GM12865 (cell line): ENCODE measurements around the gene DNAJA4.

Experiments used
- DNase-seq: peaks from one replicate; pipeline ENCODE4 v3.0.0; 2010; ENCODE audit warnings: low read depth
- H3K4me3 ChIP-seq: 2 replicates; pipeline ENCODE4 v1.5.1; 2011; ENCODE audit warnings: mild to moderate bottlenecking, low read depth, low read length, control low read depth
- TF ChIP-seq, protein P1 (sequence below): IDR thresholded peaks from 2 replicates; pipeline ENCODE4 v1.5.1; 2011; ENCODE audit warnings: low read length, control low read depth, low read depth, inconsistent platforms; ENCODE audit not compliant: insufficient read depth; ENCODE audit errors: missing control alignments

The DNAJA4 gene

DNA sequence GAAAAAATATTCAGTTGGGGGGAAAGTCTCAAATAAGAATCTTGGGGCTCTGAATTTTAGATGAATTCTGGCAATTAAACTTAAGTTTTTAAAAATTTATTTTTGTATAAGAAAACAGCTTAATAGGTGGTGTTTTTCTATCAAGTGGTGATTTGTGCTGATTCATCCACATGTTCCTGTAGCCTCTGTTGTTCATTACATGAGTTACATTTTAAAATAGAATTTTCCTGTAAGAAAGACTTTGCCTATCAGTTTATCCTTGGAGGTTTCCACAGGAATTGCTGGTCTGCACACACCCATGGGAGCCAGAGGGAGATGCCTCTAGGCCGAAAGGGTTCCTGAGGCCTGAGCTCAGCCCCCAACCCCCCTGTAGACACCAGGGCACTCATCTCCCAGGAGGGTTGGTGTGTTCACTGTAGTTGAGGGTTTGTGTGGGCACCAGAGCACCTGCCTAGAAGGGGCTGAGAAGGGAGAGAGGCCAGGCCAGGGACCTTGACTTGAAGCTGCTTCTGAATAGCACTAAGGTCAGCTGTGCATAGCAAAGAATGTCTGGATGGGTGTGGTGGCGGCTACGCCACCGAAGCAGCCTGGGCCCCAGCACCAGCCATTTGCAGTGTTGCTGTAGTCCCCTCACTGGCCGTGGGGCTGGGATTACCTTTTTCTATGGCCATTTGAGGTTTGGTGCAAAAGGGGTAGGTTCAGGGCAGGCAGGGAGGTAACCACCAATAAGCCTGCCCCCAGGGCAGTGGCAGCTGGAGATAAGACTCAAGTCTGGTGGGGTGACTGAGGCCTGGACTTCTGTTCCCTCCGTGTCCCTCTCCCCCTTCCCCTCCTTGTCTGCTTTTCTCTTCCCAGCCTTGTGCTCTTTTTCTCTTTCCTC is 11.9 kb downstream of the DNAJA4 start:
- TF ChIP-seq, protein P1, sequence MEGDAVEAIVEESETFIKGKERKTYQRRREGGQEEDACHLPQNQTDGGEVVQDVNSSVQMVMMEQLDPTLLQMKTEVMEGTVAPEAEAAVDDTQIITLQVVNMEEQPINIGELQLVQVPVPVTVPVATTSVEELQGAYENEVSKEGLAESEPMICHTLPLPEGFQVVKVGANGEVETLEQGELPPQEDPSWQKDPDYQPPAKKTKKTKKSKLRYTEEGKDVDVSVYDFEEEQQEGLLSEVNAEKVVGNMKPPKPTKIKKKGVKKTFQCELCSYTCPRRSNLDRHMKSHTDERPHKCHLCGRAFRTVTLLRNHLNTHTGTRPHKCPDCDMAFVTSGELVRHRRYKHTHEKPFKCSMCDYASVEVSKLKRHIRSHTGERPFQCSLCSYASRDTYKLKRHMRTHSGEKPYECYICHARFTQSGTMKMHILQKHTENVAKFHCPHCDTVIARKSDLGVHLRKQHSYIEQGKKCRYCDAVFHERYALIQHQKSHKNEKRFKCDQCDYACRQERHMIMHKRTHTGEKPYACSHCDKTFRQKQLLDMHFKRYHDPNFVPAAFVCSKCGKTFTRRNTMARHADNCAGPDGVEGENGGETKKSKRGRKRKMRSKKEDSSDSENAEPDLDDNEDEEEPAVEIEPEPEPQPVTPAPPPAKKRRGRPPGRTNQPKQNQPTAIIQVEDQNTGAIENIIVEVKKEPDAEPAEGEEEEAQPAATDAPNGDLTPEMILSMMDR, result no peak
- H3K4me3 ChIP-seq, result no peak overlapping the region
- no peak for DNase-seq

DNA sequence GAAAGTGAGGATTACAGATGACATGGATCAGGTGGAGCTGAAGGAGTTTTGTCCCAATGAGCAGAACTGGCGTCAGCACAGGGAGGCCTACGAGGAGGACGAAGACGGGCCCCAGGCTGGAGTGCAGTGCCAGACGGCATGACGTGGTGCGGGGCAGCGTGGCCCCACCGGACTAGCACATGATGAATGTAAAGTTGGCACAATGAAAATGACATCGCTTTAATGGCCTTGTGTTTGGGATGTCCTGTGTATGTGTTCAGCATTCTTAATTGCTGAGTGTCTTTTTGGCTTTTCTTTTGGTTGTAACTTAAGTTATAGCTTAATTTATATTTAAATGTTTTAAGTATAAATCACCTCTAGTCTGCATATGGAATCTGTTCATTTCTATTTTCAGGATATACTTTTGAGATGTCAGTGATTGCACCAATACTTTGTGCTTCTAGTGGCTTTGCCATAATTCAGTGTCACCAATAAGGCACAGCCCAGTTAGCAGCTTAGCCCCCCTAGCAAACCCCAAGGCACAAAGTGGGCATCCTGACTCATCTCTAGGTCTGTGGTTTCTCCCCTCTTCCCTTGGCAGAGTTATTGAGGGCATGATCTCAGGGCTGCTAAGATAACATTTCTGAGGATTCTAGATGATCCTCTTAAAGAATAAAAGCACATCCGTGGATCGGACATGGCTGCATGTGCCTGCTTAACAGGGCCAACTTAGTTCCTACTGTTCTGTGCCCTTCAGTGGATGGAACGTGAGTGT is 16.1 kb downstream of the DNAJA4 start:
- TF ChIP-seq, protein P1, result no peak
- no peak for DNase-seq
- no peak overlapping the region for H3K4me3 ChIP-seq

DNA sequence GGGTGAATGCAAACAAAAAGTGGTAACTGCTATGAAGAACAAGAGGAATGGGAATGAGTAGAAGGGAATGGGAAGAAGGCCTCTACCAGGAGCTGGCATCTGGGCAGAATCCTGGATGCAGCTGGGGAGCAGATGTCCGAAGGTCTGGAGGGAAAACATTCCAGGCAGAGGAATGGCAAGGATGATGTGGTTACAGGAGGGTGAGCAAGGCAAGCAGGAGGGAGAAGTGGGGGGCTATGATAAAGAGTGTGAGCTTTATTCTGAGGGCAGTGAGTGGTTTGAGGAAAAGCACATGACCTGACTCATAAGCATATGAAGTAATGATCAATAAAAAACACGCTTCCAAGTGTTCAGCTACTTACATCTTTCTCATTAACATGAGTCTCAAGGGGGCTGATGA is 18.0 kb downstream of the DNAJA4 start:
- no peak overlapping the region for H3K4me3 ChIP-seq
- TF ChIP-seq, protein P1, result no peak
- DNase-seq, result no peak

DNA sequence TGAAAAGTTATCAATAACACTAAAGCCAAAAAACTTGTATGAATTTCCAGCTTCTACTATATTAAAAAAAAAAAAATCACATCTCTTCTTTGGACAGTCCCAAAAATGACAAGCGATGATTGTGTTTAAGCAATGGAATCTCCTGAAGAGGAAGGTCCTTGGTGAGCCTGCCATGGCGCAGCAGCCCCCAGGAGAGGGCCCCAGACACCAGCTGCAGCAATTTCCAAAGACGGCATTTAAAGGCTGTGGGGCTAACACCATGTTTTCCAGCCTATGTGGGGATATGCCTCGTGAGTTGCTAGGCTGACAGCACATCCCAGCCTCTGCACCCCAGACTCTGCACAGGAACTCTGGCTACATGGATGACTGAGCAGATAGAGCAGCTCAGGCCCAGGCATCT is 20.4 kb downstream of the DNAJA4 start:
- no peak overlapping the region for H3K4me3 ChIP-seq
- TF ChIP-seq, protein P1, result no peak
- DNase-seq, result no peak

DNA sequence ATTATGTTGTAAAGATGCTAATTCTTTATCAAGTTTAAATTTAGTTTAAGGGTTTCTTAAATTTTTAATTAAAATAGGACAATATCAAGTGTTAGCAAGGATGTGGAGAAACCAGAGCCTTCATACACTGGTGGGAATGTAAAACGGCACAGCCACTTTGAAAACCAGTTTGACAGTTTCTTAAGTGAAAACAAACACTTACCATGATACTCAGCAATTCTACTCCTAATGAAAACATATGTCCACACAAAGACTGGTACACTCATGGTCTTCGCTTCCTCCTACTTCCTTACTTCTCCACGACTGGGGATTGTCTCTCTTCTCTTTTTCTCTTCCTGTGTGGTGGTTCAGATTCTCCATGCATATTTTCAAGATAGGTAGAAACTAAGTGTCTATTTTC is 25.9 kb downstream of the DNAJA4 start:
- TF ChIP-seq, protein P1, result no peak
- DNase-seq, result no peak
- no peak overlapping the region for H3K4me3 ChIP-seq

DNA sequence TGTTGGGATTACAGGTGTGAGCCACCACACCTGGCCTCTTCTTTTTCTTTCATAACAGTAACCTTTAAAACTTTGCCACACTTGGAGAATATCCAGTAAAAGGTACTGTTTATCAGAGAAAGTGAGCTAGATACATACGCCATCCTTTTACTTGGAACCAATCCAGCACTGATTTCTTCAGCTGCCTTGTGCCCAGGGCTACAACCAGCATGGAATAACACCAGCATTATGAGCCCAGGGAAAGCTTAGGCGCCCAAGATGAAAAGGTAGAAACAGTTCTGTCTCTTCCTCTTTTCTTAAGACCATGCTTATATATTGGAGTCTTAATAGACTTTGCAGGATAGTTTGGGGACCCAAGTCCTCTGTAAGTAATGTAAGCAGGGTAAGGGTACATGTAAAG is 26.7 kb downstream of the DNAJA4 start:
- TF ChIP-seq, protein P1, result no peak
- no peak overlapping the region for H3K4me3 ChIP-seq
- no peak for DNase-seq
